Uterus (tissue), 2 donors: ENCODE data around the gene THEM4.

Experiments
- POLR2A ChIP-seq, 2 donors: fragments of 450-650 bp; IDR thresholded peaks; one replicate each; pipeline ENCODE4 v1.6.1; 2016; ENCODE audit warnings: antibody characterized with exemption in 2 of 2, mild to moderate bottlenecking in 1 of 2, moderate library complexity in 1 of 2
- TF ChIP-seq, protein P1 (sequence below), 4 experiments: fragments of 200-600 bp in 2 of 4; fragments of 450-650 bp in 2 of 4; sonication (generic) in 2 of 4; IDR thresholded peaks; one replicate each; pipeline ENCODE4 v1.5.1; 2016 to 2019; ENCODE audit warnings: antibody characterized with exemption in 4 of 4, mild to moderate bottlenecking in 2 of 4, moderate library complexity in 1 of 4

DNA sequence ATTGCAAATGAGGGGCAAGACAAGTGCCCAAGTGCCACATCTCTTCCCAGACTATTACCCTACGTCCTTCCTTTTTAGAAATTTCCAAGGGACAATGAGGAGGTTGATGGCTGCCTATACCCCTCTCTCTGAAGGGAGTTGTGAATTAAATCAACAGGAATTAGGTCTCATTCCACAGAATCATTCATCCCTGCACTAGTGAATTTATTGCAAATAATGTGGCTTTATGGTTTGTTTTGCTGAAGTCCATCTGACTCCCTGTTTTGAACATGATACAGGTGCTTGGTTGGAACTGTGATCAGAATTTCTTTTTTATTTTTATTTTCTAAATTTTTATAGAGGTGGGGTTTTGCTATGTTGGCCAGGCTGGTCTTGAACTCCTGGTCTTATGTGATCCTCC, 34.3 kb upstream of the THEM4 start:
- TF ChIP-seq, protein P1, sequence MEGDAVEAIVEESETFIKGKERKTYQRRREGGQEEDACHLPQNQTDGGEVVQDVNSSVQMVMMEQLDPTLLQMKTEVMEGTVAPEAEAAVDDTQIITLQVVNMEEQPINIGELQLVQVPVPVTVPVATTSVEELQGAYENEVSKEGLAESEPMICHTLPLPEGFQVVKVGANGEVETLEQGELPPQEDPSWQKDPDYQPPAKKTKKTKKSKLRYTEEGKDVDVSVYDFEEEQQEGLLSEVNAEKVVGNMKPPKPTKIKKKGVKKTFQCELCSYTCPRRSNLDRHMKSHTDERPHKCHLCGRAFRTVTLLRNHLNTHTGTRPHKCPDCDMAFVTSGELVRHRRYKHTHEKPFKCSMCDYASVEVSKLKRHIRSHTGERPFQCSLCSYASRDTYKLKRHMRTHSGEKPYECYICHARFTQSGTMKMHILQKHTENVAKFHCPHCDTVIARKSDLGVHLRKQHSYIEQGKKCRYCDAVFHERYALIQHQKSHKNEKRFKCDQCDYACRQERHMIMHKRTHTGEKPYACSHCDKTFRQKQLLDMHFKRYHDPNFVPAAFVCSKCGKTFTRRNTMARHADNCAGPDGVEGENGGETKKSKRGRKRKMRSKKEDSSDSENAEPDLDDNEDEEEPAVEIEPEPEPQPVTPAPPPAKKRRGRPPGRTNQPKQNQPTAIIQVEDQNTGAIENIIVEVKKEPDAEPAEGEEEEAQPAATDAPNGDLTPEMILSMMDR (IDR thresholded peaks at IDR 0.05): no peak
- TF ChIP-seq POLR2A (IDR thresholded peaks at IDR 0.05): no peak
